CD4-positive, alpha-beta T cell treated with Interleukin-15 for 4 hours (primary cell): ENCODE data around the gene PLA2G6.
"Not testable (repeated sequence)": the region's sequence is repeated elsewhere in the genome, so short reads cannot be mapped to it uniquely, and the experiment has no call there.

Source experiments
- DNase-seq: peaks from one replicate; pipeline ENCODE4 v3.0.0-alpha.2; 2020; ENCODE audit warnings: low spot score

PLA2G6 gene

GRCh38 chr22:38169116-38169515 is 12.5 kb downstream of the PLA2G6 start:
- no peak for DNase-seq

- DNase-seq: no peak
These were observed 13.6 kb downstream of the PLA2G6 start for GRCh38 chr22:38167988-38168407.

GRCh38 chr22:38165922-38166593 is 15.6 kb downstream of the PLA2G6 start:
- DNase-seq: no peak

GRCh38 chr22:38164551-38164918 is 17.1 kb downstream of the PLA2G6 start:
- no peak for DNase-seq

GRCh38 chr22:38163844-38164550 is 17.6 kb downstream of the PLA2G6 start:
- no peak for DNase-seq

GRCh38 chr22:38162881-38163843 is 18.5 kb downstream of the PLA2G6 start:
- no peak for DNase-seq

- DNase-seq: no peak
These were observed 25.9 kb downstream of the PLA2G6 start for GRCh38 chr22:38155703-38156102.

GRCh38 chr22:38154563-38154915 is 27.1 kb downstream of the PLA2G6 start:
- not testable (repeated sequence) for DNase-seq

GRCh38 chr22:38153821-38154562 is 27.6 kb downstream of the PLA2G6 start:
- DNase-seq: no peak

- no peak for DNase-seq
These were observed 30.5 kb downstream of the PLA2G6 start for GRCh38 chr22:38151126-38151500.

GRCh38 chr22:38148245-38148644 is 33.4 kb downstream of the PLA2G6 start:
- DNase-seq: no peak

- not testable (repeated sequence) for DNase-seq
These were observed 35.5 kb downstream of the PLA2G6 start for GRCh38 chr22:38146166-38146565.

GRCh38 chr22:38144025-38144405 is 37.6 kb downstream of the PLA2G6 start:
- no peak for DNase-seq

- no peak for DNase-seq
These were observed 39.0 kb downstream of the PLA2G6 start for GRCh38 chr22:38142606-38143005.

- DNase-seq: no peak
These were observed 40.2 kb downstream of the PLA2G6 start for GRCh38 chr22:38141217-38141973.

GRCh38 chr22:38139901-38140300 is 41.7 kb downstream of the PLA2G6 start:
- DNase-seq: no peak

- no peak for DNase-seq
These were observed 42.7 kb downstream of the PLA2G6 start for GRCh38 chr22:38138961-38139360.

GRCh38 chr22:38137876-38138687 is 43.5 kb downstream of the PLA2G6 start:
- DNase-seq: no peak

GRCh38 chr22:38136607-38137006 is 45.0 kb downstream of the PLA2G6 start:
- DNase-seq: no peak

GRCh38 chr22:38135133-38135706 is 46.4 kb downstream of the PLA2G6 start:
- DNase-seq: no peak
